Measurements from ENCODE around the gene RASL11A. TPM values are rescaled to one million over a fixed set of nuclear protein-coding genes. Genes with fewer than 3 reads are reported as not detected.

The RASL11A gene
- total and polyA plus RNA-seq, 2 of the 13 experiments (the other 11 are each of a cell fraction or from before 2014, with no cell fraction given), result 3.0 to 4.1 TPM

DNA sequence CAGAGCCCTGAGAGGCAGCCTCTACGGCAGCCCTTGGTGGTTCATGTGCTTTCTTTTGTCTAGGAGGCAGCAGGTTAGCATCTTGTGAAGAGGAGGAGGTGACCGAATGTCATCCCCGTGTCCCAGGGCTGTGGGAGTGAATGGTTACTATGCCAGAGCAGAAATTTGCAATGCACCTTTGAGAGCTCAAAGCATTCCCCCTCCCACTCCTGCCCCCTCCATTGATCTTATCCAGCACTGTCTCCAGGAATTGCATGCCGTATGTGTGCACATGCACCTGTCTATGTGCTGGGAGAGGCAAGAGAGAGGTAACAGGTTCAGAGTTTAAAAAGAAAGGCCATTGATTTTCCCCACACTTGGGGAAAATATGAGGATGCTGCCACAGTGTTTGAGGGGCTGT is 10.2 kb downstream of the RASL11A start (continued):
- TF ChIP-seq, protein P1, sequence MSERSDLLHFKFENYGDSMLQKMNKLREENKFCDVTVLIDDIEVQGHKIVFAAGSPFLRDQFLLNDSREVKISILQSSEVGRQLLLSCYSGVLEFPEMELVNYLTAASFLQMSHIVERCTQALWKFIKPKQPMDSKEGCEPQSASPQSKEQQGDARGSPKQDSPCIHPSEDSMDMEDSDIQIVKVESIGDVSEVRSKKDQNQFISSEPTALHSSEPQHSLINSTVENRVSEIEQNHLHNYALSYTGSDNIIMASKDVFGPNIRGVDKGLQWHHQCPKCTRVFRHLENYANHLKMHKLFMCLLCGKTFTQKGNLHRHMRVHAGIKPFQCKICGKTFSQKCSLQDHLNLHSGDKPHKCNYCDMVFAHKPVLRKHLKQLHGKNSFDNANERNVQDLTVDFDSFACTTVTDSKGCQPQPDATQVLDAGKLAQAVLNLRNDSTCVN (CRISPR knock-in tag; IDR thresholded peaks at IDR 0.05; ENCODE audit: borderline replicate concordance), result no peak
- TF ChIP-seq ZMAT3 (CRISPR knock-in tag; conservative IDR thresholded peaks at IDR 0.05) (no peak), HNRNPL (IDR thresholded peaks at IDR 0.05; ENCODE audit: low read depth, low read length) (no peak)

DNA sequence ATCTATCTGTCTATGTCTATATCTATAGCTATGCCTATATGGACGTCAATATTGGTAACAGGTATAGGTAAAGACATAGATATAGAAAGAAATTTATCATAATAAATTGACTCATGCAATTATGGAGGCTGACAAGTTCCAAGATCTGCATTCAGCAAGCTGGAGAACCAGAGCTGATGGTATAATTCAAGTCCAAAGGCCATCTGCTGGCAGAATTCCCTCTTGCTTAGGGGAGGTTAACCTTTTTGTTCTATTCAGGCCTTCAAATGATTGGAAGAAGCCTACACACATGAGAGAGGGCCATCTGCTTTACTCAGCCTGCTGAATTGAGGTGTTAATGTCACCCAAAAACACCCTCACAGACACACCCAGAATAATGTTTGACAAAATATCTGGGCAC is 10.8 kb downstream of the RASL11A start:
- Histone ChIP-seq H3K9me3 (ENCODE audit: low read length) (no peaks in the 10 kb centered on the region), H4K20me1 (ENCODE audit: insufficient read depth, low read length) (no peaks in the 10 kb centered on the region), H3K27me3 (ENCODE audit: control insufficient read depth in 1 of 2, insufficient read depth in 2 of 2, low read length in 2 of 2) (no peaks in the 10 kb centered on the region; a peak in 1 of 5 replicates), H3K4me3 (replicated peaks in 1 of 3; ENCODE audit: insufficient read depth in 1 of 3, low read depth in 2 of 3, low read length in 3 of 3) (no peak overlapping the region), H2AFZ (ENCODE audit: low read length) (no peak overlapping the region), H3K4me1 (ENCODE audit: insufficient read depth, low read length) (peaks cover 13% of the 10 kb centered on the region; the same call in 1 of the 2 replicates), H3K9ac (ENCODE audit: insufficient read depth, low read depth, low read length) (no peak overlapping the region), H3K27ac (ENCODE audit: extremely low read length, insufficient read depth, low read length) (no peak overlapping the region), H3K36me3 (replicated peaks in 1 of 2; ENCODE audit: control insufficient read depth in 1 of 2, insufficient read depth in 2 of 2, low read length in 2 of 2) (no peaks in the 10 kb centered on the region), H3K79me2 (ENCODE audit: insufficient read depth, low read length) (no peaks in the 10 kb centered on the region), H3K4me2 (ENCODE audit: low read depth, low read length) (no peak overlapping the region)
- ChIA-PET POLR2A (no interaction called here), CTCF (ENCODE audit: low intra/inter-chr PET ratio, low total read pairs) (interaction anchor here (0.6 kb wide), 1 partner anchor 296 kb away, joined by 3 read pairs; no protein-coding TSS in a partner anchor)
- intact Hi-C loops (cut with micrococcal nuclease; ENCODE audit: unreplicated experiment) (loop anchor here (2.0 kb wide), 1 partner anchor 297 kb away; no protein-coding TSS in a partner anchor), in situ Hi-C loops (cut with HindIII; ENCODE audit: extremely low pct_ligation_motif_present, low pct_unique_long_range_greater_than_20kb) (loop anchor here (5.0 kb wide), 1 partner anchor 294 kb away; no protein-coding TSS in a partner anchor)
- ATAC-seq, result peak; percentile 52; the same call in 2 of the 3 replicates
- BruUV-seq (replicated peaks), result no TSS peak
- 0% methylated on average over 1 of the region's 1 CpG for WGBS (ENCODE audit: low lambda C conversion rate)
- no peak for FAIRE-seq
- DNase-seq (ENCODE audit: low spot score), result no peak
- TF ChIP-seq REXO4 (CRISPR knock-in tag; IDR thresholded peaks at IDR 0.05; ENCODE audit: borderline replicate concordance) (no peak), CENPX (CRISPR knock-in tag; IDR thresholded peaks at IDR 0.05) (no peak), BRD4 (CRISPR knock-in tag; IDR thresholded peaks at IDR 0.05) (no peak), STAG1 (CRISPR knock-in tag; IDR thresholded peaks at IDR 0.05) (0 out of 2 replicates have a peak, but pooled peaks have one; percentile 17), PHF5A (CRISPR knock-in tag; IDR thresholded peaks at IDR 0.05; ENCODE audit: low read depth, unreplicated experiment) (no peak), SMC3 (IDR thresholded peaks at IDR 0.05; ENCODE audit: low read length) (peak; percentile 21; the same call in 1 of the 2 replicates)
- TF ChIP-seq, protein P2, sequence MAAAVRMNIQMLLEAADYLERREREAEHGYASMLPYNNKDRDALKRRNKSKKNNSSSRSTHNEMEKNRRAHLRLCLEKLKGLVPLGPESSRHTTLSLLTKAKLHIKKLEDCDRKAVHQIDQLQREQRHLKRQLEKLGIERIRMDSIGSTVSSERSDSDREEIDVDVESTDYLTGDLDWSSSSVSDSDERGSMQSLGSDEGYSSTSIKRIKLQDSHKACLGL (CRISPR knock-in tag; IDR thresholded peaks at IDR 0.05), result no peak
- TF ChIP-seq, protein P3, sequence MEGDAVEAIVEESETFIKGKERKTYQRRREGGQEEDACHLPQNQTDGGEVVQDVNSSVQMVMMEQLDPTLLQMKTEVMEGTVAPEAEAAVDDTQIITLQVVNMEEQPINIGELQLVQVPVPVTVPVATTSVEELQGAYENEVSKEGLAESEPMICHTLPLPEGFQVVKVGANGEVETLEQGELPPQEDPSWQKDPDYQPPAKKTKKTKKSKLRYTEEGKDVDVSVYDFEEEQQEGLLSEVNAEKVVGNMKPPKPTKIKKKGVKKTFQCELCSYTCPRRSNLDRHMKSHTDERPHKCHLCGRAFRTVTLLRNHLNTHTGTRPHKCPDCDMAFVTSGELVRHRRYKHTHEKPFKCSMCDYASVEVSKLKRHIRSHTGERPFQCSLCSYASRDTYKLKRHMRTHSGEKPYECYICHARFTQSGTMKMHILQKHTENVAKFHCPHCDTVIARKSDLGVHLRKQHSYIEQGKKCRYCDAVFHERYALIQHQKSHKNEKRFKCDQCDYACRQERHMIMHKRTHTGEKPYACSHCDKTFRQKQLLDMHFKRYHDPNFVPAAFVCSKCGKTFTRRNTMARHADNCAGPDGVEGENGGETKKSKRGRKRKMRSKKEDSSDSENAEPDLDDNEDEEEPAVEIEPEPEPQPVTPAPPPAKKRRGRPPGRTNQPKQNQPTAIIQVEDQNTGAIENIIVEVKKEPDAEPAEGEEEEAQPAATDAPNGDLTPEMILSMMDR (CRISPR knock-in tag; IDR thresholded peaks at IDR 0.05), result peak; percentile 32
